GM21737 (cell line): ENCODE measurements around the gene NPY4R.
"Not testable (repeated sequence)": the region's sequence is repeated elsewhere in the genome, so short reads cannot be mapped to it uniquely, and the experiment has no call there.

Experiments used
- ATAC-seq: cut with Tn5 transposase; IDR thresholded peaks from one replicate; pipeline ENCODE4 v1.9.1; 2021; ENCODE audit warnings: mild to moderate bottlenecking, moderate library complexity; ENCODE audit not compliant: unreplicated experiment

NPY4R gene

GRCh38 chr10:46457071-46457470 is 8.7 kb downstream of the NPY4R start:
- ATAC-seq = not testable (repeated sequence)

DNA sequence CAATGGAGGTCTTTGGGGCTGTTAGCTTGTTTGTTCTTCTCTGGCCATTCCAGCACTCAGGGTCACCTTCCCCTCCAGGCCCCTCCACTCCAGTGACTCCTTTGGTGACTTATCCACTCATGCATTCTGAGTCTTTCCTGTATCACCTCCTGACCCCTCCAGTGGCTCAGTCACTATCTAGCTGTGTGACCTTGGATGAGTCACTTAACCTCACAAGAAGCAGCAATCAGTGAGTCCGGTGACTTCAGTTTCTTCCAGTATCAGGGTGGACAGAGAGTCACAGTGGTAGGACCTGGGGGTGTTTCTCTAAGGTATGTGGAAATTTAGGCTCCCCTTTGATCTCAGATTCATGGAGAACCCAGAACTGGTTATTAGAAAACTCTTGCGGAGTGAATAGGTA is 9.8 kb downstream of the NPY4R start:
- not testable (repeated sequence) for ATAC-seq

DNA sequence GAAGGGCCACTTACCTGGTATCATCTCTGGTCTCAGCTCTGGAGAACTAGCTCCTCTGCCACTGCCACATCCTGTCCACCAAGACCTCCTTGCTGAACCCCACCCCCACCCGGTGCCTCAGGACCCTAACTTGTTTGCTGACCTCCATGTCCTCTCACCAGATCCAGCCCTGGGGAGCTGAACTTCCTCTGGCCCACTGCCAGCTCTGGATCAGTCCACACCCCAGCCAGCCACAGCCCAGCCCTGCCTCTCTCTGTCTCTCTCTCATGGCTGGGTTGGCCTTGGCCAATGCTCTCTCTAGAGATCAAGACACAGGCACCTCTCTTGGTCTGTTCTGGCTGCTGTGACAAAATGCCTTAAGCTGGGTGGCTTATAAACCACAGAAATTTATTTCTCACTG is 14.4 kb downstream of the NPY4R start:
- not testable (repeated sequence) for ATAC-seq

GRCh38 chr10:46450829-46451228 is 14.9 kb downstream of the NPY4R start:
- ATAC-seq = not testable (repeated sequence)

DNA sequence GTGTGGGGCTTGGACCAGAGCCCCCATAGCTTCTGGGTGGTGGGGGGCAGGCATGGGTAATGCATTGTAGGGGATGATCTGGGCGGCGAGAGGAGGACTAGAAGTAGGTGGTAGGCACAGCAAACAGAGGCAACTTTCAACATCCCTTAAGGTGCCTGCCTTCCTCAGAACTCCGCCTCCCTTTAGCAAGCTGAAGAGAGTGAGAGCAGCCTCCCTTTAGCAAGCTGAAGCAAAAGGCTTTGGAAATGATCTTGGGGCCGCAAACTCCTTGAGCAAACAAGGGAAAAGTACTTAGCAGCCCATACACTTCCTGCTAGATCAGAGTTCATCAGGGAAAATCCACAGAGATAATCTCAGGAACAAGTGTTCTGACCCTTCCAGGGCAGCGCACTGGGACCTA is 18.3 kb downstream of the NPY4R start:
- ATAC-seq = not testable (repeated sequence)

GRCh38 chr10:46445389-46446122 is 20.2 kb downstream of the NPY4R start:
- not testable (repeated sequence) for ATAC-seq

DNA sequence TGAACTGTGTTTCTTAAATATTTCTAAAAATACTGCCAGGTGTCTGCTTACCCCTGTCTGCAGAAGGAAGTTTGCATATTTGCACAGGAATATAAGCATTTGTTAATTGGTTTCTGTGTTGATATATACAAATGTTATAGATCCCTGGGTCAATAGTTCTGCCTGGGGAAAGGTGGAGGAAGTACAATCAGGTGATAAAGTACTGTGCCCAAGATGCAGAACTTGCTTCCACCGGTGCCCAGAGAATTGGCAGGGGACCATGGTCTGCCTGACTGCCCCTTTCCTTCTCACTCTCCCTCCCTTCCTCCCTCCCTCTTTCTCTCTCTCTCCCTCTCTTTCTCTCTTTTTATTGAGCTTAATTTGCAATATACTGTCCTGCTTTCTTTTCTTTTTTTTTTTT is 22.3 kb downstream of the NPY4R start:
- not testable (repeated sequence) for ATAC-seq

GRCh38 chr10:46442706-46443275 is 23.0 kb downstream of the NPY4R start:
- not testable (repeated sequence) for ATAC-seq

DNA sequence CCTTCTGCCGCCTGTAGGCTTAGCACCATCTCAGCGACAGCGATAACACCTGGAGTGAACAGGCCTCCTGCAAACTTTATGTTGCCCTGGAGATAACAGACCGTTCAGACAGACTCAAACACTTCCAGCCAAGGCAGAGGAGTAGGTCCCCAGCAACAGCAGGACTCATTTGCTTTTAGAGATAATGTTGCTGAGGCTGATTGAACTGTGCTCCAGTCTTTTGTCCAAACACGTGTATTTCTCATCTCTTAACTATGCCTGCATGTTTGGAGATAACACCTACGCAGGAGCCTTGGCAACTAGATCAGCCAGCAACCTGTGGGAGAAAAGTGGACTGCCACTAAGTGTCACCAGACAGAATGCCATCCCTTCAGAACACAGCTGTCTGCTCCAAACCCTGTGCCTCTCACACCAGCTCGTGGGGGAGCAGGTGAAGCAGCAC is 23.9 kb downstream of the NPY4R start:
- not testable (repeated sequence) for ATAC-seq

DNA sequence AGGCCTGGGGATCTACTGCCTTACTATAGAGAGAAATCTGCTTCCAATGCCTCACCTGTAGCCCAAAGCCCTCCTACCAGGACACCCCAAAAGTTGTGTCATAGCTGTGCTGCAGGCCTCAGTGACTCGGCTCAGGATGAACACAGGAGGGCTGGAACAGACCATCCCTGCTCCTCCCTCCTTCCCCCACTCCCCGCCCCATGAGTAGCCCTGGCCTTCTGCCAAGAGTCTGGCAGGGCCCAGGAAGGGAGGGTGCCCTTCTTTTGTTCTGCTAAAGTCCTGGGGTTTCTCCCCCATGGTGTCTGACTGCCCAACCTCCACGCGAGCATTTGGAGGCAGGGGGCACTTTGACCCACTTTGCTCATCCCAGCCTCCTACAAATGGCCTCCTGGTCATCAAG is 24.8 kb downstream of the NPY4R start:
- ATAC-seq = not testable (repeated sequence)

DNA sequence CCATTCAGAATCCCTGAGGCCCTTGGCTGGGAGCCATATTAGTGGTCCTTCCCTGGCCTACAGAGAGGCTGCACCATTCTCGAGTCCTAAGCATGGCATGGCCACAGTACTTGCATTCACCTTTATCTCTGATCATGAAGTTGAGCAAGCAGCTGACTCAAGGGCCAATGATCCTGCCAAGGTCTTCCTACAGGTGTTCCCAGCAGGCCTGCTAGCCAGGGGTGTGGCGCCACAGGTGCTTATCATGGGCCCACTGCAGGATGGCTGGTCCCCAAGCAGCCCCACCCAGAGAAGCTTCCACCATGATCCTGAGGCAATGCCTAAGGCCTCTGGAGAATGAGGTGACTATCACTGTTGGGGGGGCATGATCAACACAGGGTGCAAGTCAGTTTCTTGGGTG is 42.2 kb downstream of the NPY4R start:
- not testable (repeated sequence) for ATAC-seq

DNA sequence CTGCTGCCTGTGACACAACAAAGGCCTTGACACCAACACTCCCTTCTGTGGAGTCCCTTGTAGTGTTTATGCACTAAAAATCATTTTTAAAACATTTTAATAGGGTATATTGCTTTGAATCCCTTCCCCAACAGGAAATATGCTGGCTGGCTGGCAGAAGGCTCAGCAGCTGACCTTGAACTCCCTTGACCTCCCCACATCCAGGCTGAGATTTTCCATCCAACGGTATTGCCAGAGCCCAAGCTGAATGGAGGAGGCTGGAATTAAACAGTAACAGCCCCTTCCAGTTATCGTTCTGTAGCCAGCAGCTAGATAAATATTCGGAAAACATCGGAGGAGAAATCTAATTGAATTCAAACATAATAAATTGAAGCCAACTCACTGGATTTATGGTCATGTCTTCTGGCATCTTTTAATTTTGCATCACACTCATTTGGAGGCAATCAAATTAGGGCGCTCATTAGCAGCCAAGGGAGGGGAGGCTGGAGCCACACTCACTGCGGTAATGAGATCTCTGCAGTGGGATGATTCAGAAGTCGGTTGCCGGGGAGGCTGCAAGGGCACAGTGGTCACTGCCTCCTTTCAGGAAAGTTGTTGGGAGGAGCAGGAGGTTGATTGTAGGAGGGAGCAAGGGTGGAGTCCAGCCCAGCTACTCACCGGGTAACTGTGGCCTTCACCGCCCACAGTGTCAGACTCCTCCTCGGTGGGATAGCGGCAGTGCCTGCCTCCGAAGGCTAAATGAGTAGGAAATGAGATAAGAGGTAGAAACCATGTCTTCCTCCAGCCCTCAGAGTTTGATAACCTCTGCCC is 46.0 kb downstream of the NPY4R start:
- not testable (repeated sequence) for ATAC-seq

DNA sequence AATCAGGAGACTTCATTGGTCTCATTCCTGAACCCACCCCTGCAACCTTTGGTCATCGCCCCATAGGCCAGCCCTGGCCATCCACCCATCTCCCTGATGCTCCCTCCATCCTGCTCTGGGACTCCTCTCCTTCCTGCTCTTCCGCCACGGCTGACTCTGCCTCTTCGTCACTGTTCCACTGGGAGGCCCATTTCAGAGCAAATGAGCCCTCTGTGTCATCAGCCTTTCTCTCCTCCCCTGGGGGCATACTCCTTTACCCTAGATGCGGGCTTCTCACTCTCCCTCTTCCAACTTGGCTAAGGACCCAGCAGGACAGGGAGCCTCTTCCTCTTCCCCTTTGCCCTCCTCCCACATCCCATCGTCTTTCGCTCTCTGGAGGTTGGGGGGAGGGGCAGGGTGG is 47.5 kb downstream of the NPY4R start:
- not testable (repeated sequence) for ATAC-seq

GRCh38 chr10:46415291-46415690 is 50.5 kb downstream of the NPY4R start:
- not testable (repeated sequence) for ATAC-seq

DNA sequence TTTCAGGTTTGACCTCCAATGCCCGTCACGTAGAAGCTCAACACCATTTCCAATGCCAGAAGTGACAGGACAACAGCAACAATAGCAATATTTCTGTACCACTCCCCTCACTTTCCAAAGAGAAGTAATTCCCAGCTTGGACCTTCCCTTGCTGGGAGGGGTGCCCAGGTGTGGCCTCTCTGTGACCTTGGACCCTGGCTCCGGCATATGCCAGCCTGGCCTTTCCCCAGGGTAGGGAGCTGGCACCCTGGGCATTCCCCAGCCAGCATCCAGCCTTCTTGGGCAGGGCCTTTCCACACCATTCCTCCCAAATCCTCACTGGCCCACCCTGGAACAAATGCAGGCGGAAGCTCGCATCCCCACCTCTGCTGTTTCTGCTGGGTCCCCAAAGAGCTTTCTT is 53.1 kb downstream of the NPY4R start:
- ATAC-seq = not testable (repeated sequence)

GRCh38 chr10:46411123-46411522 is 54.6 kb downstream of the NPY4R start:
- ATAC-seq = not testable (repeated sequence)
